Thymus (tissue), 11 donors: ENCODE measurements around the gene PPP4R1. TPM values are rescaled to one million over a fixed set of nuclear protein-coding genes. Genes with fewer than 3 reads are reported as not detected.

ENCODE experiments used
- DNase-seq, 9 donors: peaks; one replicate each; pipeline ENCODE4 v3.0.0-alpha.2; 2013; ENCODE audit warnings: low spot score in 9 of 9, low read depth in 6 of 9, missing footprints in 1 of 9
- H3K27ac ChIP-seq, 2 donors: one replicate each; pipeline ENCODE4 v1.5.1; 2013; ENCODE audit warnings: control low read depth in 1 of 2, low read depth in 1 of 2, low read length in 1 of 2, mild to moderate bottlenecking in 1 of 2, moderate library complexity in 1 of 2
- H3K27me3 ChIP-seq, 2 donors: one replicate each; pipeline ENCODE4 v1.5.1; 2013; ENCODE audit warnings: low read length in 1 of 2; ENCODE audit not compliant: control insufficient read depth in 2 of 2, insufficient read depth in 1 of 2
- H3K36me3 ChIP-seq, 2 donors: one replicate each; pipeline ENCODE4 v1.5.1; 2013; ENCODE audit warnings: low read length in 1 of 2, mild to moderate bottlenecking in 1 of 2, moderate library complexity in 1 of 2; ENCODE audit not compliant: control insufficient read depth in 2 of 2, insufficient read depth in 2 of 2
- H3K4me1 ChIP-seq, 2 donors: one replicate each; pipeline ENCODE4 v1.5.1; 2013; ENCODE audit warnings: low read length in 2 of 2; ENCODE audit not compliant: control insufficient read depth in 2 of 2, insufficient read depth in 2 of 2
- H3K4me3 ChIP-seq, 2 donors: one replicate each; pipeline ENCODE4 v1.5.1; 2013; ENCODE audit warnings: low read length in 2 of 2, control low read depth in 1 of 2, mild to moderate bottlenecking in 1 of 2
- H3K9me3 ChIP-seq, 2 donors: one replicate each; pipeline ENCODE4 v1.5.1; 2013; ENCODE audit warnings: low read length in 1 of 2, mild to moderate bottlenecking in 1 of 2; ENCODE audit not compliant: control insufficient read depth in 2 of 2, insufficient read depth in 1 of 2
- WGBS: extraction: QIAGEN DNeasy Blood & Tissue Kit; methylation state at CpG from one replicate; pipeline ENCODE4 v1.1.7; 2013; 5-methylcytosine and 5-hydroxymethylcytosine counted together
- polyA plus RNA-seq: library from polyadenylated mRNA; stranded (reverse); fragments of 200-250 nt; gene quantifications from one replicate; pipeline ENCODE4 v1.2.3, GENCODE V29; 2013
- total RNA-seq: library from RNA; stranded (reverse); fragments of 120-200 nt; gene quantifications from one replicate; pipeline ENCODE4 v1.2.4, GENCODE V29; 2013
- donor health status: healthy.

The PPP4R1 gene
- total and polyA plus RNA-seq, 2 donors, result 26.8 to 44.5 TPM

- Histone ChIP-seq H3K4me1 (no peaks in the 10 kb centered on the region), H3K9me3 (no peaks in the 10 kb centered on the region), H3K36me3 (peaks cover 9 to 28% of the 10 kb centered on the region in 2 donors), H3K4me3 (no peak overlapping the region), H3K27ac (no peak overlapping the region), H3K27me3 (no peaks in the 10 kb centered on the region)
- WGBS, result 97% methylated on average over 1 of the region's 1 CpG
- no peak for DNase-seq
Measured at GRCh38 chr18:9519399-9519798, 95.0 kb downstream of the PPP4R1 start.

DNA sequence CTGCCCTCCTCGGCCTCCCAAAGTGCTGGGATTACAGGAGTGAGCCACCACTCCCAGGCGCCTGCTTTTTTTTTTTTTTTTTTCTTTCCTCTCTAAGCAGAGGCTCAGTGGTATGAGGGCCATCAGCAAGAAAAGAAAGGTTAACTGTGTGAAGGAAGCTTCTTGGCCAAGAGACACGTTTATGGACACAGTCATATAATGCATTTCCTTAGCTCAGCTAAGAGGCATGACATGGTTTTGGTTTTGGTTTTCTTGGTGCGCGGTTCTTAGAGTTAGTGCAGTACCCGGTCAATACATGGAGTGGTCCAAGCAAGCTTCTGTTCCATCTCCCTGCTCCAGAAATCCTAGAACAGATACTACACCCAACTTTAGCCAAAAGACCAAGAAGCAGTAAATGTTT, 96.5 kb downstream of the PPP4R1 start:
- Histone ChIP-seq H3K27ac (no peak overlapping the region), H3K27me3 (no peaks in the 10 kb centered on the region), H3K4me1 (no peaks in the 10 kb centered on the region), H3K4me3 (no peak overlapping the region), H3K9me3 (no peaks in the 10 kb centered on the region), H3K36me3 (peaks cover 13 to 29% of the 10 kb centered on the region in 2 donors)
- DNase-seq, result no peak
- 96% methylated on average over 6 of the region's 6 CpGs for WGBS

DNA sequence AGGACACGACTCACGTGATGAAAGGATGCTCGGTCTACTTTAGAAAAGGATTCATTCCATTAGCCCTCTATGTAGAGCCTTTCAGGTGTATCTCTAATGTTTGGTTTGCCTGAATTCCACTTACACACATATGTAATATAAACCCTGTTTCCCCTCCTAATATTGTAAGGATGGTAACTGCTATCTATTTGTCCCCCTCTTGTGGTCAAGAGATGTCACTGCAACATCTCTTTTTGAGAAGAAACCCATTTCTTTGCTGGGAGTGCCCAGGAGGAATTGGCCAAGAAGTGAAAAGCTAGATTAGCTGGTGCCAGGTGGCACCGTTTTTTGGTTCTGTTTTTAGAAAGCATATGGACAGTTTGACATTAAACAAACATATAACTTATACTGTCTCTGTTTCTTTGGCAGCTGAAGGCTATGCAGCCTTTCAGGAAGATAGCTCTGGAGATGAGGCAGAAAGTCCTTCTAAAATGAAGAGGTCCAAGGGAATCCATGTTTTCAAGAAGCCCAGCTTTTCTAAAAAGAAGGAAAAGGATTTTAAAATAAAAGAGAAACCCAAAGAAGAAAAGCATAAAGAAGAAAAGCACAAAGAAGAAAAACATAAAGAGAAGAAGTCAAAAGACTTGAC, 97.8 kb downstream of the PPP4R1 start:
- Histone ChIP-seq H3K4me3 (no peak overlapping the region), H3K4me1 (no peaks in the 10 kb centered on the region), H3K27me3 (no peaks in the 10 kb centered on the region), H3K9me3 (no peaks in the 10 kb centered on the region), H3K36me3 (peaks cover 14 to 19% of the 10 kb centered on the region in 2 donors), H3K27ac (no peak overlapping the region)
- DNase-seq, result peak in 8 of 9 donors; percentile 7 to 60 (median 31)
- WGBS, result 79% methylated on average over 4 of the region's 4 CpGs

- 97% methylated on average over 6 of the region's 6 CpGs for WGBS
- H3K36me3 ChIP-seq, result peaks cover 14 to 15% of the 10 kb centered on the region in 2 donors
- H3K27me3 ChIP-seq, result no peaks in the 10 kb centered on the region
- no peak overlapping the region for H3K4me3 ChIP-seq
- H3K4me1 ChIP-seq, result no peaks in the 10 kb centered on the region
- no peak overlapping the region for H3K27ac ChIP-seq
- H3K9me3 ChIP-seq, result no peaks in the 10 kb centered on the region
- DNase-seq, result no peak
Measured at GRCh38 chr18:9513971-9514512, 100.3 kb downstream of the PPP4R1 start.

- Histone ChIP-seq H3K4me1 (no peaks in the 10 kb centered on the region), H3K9me3 (no peaks in the 10 kb centered on the region), H3K27ac (no peak overlapping the region), H3K36me3 (peaks cover 1 to 3% of the 10 kb centered on the region in 2 donors), H3K27me3 (no peaks in the 10 kb centered on the region), H3K4me3 (no peak overlapping the region)
- WGBS, result 83% methylated on average over 2 of the region's 2 CpGs
- no peak for DNase-seq
Measured at GRCh38 chr18:9508446-9509025, 105.8 kb downstream of the PPP4R1 start.

DNA sequence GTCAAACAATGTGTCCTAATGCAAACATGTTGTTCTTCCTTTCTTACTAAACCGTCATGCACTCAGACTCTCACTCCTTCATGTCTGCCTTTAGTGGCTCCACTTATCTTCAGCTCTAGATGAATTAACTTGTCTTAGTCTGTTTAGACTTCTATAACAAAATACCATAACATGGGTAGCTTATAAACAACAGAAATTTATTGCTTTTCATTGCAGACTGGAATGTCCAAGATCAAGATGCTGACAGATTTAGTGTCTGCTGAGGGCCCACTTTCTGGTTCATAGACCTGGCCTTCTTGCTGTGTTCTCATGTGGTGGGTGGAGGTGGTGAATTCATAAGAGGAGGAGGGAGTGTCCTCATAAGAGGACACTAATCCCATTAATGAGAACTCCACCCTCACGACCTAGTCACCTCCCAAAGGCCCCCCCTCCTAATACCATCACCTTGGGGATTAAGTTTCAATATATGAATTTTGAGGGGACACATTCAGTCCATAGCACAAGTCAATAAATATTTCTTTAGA, 106.7 kb downstream of the PPP4R1 start:
- H3K4me1 ChIP-seq, result no peaks in the 10 kb centered on the region
- H3K4me3 ChIP-seq, result no peak overlapping the region
- H3K27me3 ChIP-seq, result no peaks in the 10 kb centered on the region
- WGBS, result 98% methylated on average over 2 of the region's 2 CpGs
- peaks cover 0 to under 1% of the 10 kb centered on the region in 2 donors for H3K9me3 ChIP-seq
- H3K27ac ChIP-seq, result no peak overlapping the region
- DNase-seq, result no peak
- no peaks in the 10 kb centered on the region for H3K36me3 ChIP-seq

- no peak overlapping the region for H3K27ac ChIP-seq
- H3K4me3 ChIP-seq, result no peak overlapping the region
- no peak for DNase-seq
- H3K4me1 ChIP-seq, result no peaks in the 10 kb centered on the region
- peaks cover 1 to 8% of the 10 kb centered on the region in 2 donors for H3K9me3 ChIP-seq
- H3K27me3 ChIP-seq, result no peaks in the 10 kb centered on the region
- H3K36me3 ChIP-seq, result no peaks in the 10 kb centered on the region
- WGBS, result 82% methylated on average over 4 of the region's 4 CpGs
Measured at GRCh38 chr18:9506046-9506792, 108.1 kb downstream of the PPP4R1 start.
